Activated naive CD4-positive, alpha-beta T cell treated with anti-CD3 and anti-CD28 coated beads, Interleukin-2, amount 50 U/mL, for 72 hours (primary cell): ENCODE measurements around the gene NOP53. TPM values are rescaled to one million over a fixed set of nuclear protein-coding genes. Genes with fewer than 3 reads are reported as not detected.
"Not testable (repeated sequence)": the region's sequence is repeated elsewhere in the genome, so short reads cannot be mapped to it uniquely, and the experiment has no call there.

ENCODE experiments used
- ATAC-seq, 2 donors: fragments of 150-1000 bp; cut with Tn5 transposase; 2 replicates each; pipeline ENCODE4 v1.10.0; 2021; ENCODE audit warnings: mild to moderate bottlenecking in 2 of 2, moderate library complexity in 2 of 2
- DNase-seq, 2 donors: peaks; one replicate each; pipeline ENCODE4 v3.0.0; 2021 to 2022; ENCODE audit warnings: low spot score in 2 of 2
- H3K27ac Mint-ChIP-seq, 2 donors: one replicate each; pipeline ENCODE4 v1.8.0; 2022; ENCODE audit warnings: mild to moderate bottlenecking in 2 of 2, mixed read lengths in 2 of 2
- H3K36me3 Mint-ChIP-seq, 2 donors: one replicate each; pipeline ENCODE4 v1.8.0; 2022; ENCODE audit warnings: mixed read lengths in 2 of 2
- H3K9me3 Mint-ChIP-seq, 2 donors: one replicate each; pipeline ENCODE4 v1.8.0; 2022; ENCODE audit warnings: mixed read lengths in 2 of 2
- total RNA-seq, 2 donors: library from RNA; stranded (reverse); gene quantifications; one replicate each; pipeline ENCODE4 v1.2.3, GENCODE V29; 2022

Gene NOP53
- total RNA-seq, 2 donors from 2014 or later = 324 to 421 TPM

DNA sequence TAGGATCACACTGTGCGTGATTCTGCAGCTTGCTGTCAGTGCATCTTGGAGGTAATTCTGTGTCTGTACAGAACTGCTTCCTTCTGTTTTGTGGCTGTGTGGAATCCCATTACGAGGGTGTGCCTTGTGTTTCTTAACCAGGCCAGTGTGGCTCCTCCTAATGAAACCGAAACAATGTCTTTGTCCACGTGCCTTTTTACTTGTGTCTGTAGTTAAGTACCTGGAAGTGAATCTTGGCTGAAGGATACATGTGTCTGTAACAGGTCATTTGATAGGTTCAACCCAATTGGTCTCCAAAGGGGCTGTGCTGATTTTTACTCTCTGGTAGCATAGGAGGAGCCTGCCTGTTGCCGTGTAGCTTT, 13.1 kb downstream of the NOP53 start:
- ATAC-seq (no peak), DNase-seq (no peak)
- no peak overlapping the region for H3K27ac Mint-ChIP-seq
- H3K9me3 Mint-ChIP-seq = no peaks in the 10 kb centered on the region
- H3K36me3 Mint-ChIP-seq = peaks cover under 1 to 26% of the 10 kb centered on the region in 2 donors

DNA sequence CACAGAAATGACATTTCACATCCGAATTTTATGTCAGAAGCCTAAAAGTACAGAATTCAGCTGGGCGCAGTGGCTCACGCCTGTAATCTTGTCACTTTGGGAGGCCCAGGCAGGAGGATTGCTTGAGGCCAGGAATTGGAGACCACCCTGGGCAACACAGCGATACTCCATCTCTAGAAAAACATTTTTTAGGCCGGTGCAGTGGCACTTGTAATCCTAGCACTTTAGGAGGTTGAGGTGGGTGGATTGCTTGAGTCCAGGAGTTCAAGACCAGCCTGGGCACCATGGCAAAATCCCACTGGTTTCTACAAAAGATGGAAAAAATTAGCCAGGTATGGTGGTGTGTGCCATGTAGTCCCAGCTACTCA, 15.3 kb downstream of the NOP53 start:
- no peaks in the 10 kb centered on the region for H3K9me3 Mint-ChIP-seq
- no peak overlapping the region for H3K27ac Mint-ChIP-seq
- ATAC-seq (no peak), DNase-seq (no peak)
- peaks cover 0 to 19% of the 10 kb centered on the region in 2 donors for H3K36me3 Mint-ChIP-seq

DNA sequence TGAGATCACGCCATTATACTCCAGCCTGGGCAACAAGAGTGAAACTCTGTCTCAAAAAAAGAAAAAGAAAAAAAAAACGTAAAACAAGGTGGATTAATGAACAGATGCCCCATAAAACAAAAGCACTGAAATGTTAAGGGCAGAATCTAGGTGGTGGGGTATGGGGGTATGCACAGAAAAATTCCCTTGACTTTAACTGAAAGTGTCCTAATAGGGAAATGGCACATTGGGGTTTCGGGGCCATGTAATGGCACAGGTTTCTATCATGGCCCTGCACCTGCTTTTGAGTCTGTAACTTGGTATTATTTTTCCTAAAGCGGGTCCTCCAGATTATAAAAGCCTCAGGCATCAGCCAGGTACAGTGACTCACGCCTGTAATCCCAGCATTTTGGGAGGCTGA, 16.2 kb downstream of the NOP53 start:
- ATAC-seq = no peak
- Mint-ChIP-seq H3K36me3 (peaks cover 0 to 19% of the 10 kb centered on the region in 2 donors), H3K27ac (no peak overlapping the region), H3K9me3 (no peaks in the 10 kb centered on the region)
- no peak for DNase-seq

DNA sequence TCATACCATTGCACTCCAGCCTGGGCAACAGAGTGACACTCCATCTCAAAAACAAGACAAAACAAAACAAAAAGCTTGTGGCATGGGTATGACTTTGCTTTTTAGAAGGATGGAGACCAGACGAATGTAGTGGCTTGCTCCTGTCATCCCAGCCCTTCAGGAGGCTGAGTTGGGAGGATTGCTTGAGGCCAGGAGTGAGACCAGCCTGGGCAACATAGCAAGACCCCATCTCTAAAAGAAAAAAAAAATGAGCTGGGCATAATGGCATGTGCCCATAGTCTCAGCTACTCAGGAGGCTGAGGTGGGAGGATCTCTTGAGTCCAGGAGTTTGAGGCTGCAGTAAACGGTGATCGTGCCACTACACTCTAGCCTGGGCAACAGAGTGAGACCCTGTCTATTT, 16.8 kb downstream of the NOP53 start:
- no peaks in the 10 kb centered on the region for H3K9me3 Mint-ChIP-seq
- H3K27ac Mint-ChIP-seq = no peak overlapping the region
- no peak for ATAC-seq
- peaks cover 0 to 14% of the 10 kb centered on the region in 2 donors for H3K36me3 Mint-ChIP-seq
- no peak for DNase-seq

DNA sequence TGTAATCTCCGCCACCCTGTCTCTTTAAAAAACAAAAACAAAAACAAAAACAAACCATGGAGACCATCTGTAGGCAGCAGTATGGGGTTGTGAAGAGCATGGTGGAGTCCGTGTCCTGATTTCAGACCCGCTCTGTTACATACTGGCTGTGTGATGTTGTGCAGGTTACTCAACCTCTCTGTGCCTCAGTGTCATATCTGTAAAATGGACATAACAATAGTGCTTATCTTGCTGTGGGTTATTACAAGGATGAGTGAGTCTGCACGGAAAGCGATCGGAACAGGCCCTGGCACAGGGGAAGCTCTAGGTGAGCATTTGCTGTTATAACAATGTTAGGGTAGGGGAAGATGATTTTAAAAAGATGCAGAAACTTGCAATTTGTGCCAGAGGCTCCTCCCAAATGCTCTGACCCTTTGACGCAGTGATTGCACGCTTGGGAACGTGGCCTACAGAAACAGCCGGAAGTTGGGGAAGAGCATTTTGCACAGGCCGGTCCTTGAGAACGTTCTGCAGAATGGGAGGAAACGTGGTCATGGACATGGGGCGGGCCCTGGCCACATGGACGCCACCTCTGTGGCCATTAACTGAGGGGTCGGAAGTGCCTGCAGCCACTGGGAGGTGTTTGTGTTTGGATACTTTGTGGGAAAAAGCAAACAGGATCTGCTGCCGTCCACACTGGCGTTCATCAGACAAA, 17.4 kb downstream of the NOP53 start:
- H3K9me3 Mint-ChIP-seq = no peaks in the 10 kb centered on the region
- H3K27ac Mint-ChIP-seq = no peak overlapping the region
- DNase-seq = no peak
- H3K36me3 Mint-ChIP-seq = peaks cover 0 to 12% of the 10 kb centered on the region in 2 donors
- no peak for ATAC-seq

DNA sequence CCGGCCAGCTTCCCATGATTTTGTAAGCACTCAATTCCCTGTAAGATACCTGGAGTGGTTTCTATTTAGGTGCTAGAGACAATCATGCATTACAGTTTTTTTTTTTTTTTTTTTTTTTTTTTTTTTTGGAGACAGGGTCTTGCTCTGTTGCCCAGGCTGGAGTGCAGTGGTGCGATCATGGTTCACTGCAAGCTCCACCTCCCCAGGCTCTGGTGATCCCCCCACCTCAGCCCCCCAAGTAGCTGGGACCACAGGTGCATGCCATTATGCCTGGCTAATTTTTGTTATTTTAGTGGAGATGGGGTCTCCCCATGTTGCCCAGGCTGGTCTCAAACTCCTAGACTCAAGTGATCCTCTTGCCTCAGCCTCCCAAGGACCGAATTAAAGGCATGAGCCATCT, 19.4 kb downstream of the NOP53 start:
- not testable (repeated sequence) for H3K27ac Mint-ChIP-seq, DNase-seq, H3K9me3 Mint-ChIP-seq, H3K36me3 Mint-ChIP-seq, ATAC-seq

DNA sequence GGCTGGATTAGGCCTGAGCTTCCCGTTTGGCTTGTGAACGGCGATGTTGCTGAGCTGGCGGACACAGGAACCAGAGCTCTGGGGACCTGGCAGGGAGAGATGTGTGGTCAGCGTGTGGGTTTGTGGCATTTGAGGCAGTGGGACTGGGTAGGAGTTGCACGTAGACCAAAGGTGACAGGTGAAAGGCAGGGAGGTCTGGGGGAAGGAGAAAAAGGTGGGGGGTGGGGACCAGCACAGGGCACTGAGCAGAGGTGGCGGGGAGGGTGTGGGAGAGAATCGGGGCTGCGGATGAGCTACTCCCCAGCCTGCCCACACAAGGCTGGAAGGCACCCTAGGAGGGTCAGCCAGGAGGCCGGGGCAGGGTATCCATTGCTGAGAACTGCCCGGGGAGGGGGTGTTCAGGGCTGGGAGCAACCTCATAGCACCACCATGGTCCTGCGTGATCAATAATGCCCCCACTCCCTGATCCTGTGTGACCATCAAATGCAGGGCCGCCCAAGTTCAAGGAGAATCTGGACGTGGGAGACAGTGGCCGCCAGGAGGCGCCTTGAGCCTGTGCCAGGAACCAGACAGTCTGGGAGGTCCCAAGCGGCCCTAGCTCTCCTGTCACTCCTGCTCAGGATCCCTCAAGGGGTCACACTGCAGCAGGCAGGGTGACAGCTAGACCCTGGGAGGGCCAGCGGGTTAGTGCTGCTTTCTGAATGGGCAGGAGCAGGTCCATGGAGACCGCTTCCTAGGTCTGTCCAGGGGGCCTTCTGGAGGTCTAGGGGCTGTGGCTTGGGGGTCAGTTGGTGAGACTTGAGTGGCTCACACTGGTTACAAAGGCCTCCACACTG, 20.4 kb downstream of the NOP53 start:
- Mint-ChIP-seq H3K27ac (peak overlapping the region in 1 of 2 donors; percentile 69), H3K9me3 (peaks cover 3% of the 10 kb centered on the region in 2 donors)
- peak; percentile 62 for ATAC-seq

DNA sequence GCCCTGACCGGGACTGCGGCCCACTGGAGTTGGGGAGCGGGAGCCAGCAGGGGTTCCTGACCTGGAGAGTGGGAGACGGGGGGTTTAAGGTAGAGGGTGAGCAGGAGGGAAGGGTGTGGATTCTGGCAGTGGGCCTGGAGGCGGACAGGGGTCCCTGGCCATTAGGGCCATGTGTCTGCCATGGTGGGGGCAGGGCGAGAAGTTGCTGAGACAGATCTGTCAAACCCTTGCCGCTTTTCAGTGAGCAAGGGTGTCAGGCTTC, 20.9 kb downstream of the NOP53 start:
- no peak overlapping the region for H3K27ac Mint-ChIP-seq
- ATAC-seq = no peak
- DNase-seq = no peak
- no peaks in the 10 kb centered on the region for H3K36me3 Mint-ChIP-seq
- H3K9me3 Mint-ChIP-seq = peaks cover 3% of the 10 kb centered on the region in 2 donors

More for the DNA sequence above, 20.4 kb downstream of the NOP53 start:
- no peaks in the 10 kb centered on the region for H3K36me3 Mint-ChIP-seq
- DNase-seq = peak in 1 of 2 donors; percentile 53

DNA sequence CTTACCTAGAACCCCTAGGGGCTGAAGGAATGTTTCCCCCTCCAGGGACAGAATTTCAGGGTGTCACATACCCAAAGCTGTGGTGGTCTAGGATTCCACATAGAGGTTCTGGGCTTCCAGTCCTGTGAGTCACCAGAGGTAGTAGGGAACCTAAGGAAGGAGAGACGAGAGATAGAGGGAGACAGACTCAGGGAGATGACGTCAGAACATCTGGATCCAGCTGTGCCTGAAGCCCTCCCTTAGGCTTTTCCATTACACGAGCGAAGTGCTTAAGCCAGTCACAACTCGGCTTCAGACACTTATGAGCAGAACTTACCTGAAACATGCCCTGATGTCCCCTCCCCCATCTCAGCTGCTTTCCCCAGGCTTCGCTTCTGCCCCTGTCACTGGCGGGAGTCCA, 21.3 kb downstream of the NOP53 start:
- Mint-ChIP-seq H3K9me3 (peaks cover 3% of the 10 kb centered on the region in 2 donors), H3K27ac (no peak overlapping the region), H3K36me3 (no peaks in the 10 kb centered on the region)
- DNase-seq (no peak), ATAC-seq (no peak)

DNA sequence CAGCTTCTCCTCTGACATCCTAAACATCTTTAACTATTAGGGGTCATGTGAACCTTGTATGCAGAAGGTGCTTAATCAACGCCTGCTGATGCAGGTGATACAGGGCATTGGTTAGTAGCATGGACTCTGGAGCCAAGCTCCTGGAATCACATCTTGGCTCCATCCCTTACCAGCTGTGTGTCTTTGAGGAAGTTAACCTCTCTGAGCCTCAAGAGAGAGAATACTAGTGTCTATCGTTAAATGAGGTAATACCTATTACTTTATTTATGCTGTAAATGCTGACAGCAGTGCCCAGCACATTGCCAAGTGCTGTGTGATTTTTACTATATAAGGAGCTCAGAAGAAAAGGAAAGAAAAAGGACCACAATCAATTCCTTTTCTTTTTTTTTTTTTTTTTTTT, 22.0 kb downstream of the NOP53 start:
- Mint-ChIP-seq H3K36me3 (no peaks in the 10 kb centered on the region), H3K27ac (no peak overlapping the region), H3K9me3 (peaks cover 3% of the 10 kb centered on the region in 2 donors)
- no peak for DNase-seq
- no peak for ATAC-seq

DNA sequence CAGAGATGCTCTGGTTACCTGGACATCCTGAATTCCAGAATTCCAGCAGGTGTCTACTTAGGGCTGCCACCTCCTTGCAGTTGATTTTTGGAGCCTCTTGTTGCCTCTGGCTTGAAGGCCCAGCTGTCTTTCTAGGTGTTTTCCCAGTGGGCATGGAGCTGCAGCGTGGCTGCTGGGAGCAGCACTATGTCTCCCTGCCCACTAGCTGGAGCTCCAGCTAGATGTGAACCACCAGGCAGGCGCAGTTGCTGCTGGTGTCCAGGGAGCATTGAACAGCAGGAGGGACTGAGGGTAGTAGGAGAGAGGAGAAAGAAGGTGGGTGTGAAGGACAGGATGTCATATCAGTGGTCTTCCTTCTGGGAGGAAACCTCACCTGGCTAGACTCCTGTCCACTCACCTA, 23.3 kb downstream of the NOP53 start:
- ATAC-seq = no peak
- H3K27ac Mint-ChIP-seq = no peak overlapping the region
- peaks cover 3% of the 10 kb centered on the region in 2 donors for H3K9me3 Mint-ChIP-seq
- DNase-seq = no peak
- no peaks in the 10 kb centered on the region for H3K36me3 Mint-ChIP-seq

DNA sequence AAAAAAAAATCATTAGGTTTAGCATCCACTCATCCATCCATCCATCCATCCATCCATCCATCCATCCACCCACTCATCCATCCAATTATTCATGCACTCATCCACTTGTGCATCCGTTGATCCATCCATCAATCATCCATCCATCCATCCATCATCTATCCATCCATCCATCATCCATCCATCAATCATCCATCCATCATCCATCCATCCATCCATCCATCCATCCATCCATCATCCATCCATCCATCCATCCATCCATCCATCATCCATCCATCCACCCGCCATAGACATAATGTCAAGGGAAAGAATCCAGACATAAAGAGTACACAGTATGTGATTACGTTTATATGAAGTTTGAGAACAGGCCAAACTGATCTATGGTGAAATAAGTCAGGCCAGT, 24.2 kb downstream of the NOP53 start:
- Mint-ChIP-seq H3K36me3 (no peaks in the 10 kb centered on the region), H3K9me3 (peaks cover 3% of the 10 kb centered on the region in 2 donors), H3K27ac (no peak overlapping the region)
- DNase-seq (no peak), ATAC-seq (no peak)

DNA sequence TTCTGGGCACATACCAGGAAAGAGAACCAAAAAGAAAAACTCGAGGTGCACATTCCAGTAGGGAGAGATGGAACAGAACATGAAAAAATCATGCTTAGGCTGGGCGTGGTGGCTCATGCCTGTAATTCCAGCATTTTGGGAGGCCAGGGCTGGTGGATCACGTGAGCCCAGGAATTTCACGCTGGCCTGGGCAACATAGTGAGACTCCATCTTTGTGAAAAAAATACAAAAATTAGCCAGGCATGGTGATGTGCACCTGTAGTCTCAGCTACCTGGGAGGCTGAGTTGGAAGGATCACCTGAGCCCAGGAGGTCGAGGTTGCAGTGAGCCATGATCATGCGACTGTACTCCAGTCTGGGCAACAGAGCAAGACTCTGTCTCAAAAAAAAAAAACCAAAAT, 25.9 kb downstream of the NOP53 start:
- H3K9me3 Mint-ChIP-seq, H3K27ac Mint-ChIP-seq, ATAC-seq, DNase-seq, H3K36me3 Mint-ChIP-seq: not testable (repeated sequence)

DNA sequence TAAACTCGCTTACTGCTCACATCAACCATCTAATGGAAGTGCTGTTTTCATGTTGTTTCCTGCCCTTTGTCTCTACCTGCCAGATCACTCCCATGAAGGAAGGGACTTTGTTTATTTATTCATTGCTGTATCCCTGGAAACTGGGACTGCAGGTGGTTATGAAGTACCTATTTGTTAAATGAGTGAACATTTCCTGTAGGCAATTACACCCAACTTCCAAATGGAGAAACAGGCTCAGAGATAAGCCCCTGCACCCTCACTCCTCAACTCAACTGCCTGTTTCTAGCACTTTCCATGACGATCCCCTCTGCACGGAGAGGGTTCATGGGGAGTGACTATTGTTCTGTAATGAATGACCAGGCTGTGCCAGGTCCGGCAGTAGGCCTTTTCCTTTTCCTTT, 31.2 kb downstream of the NOP53 start:
- DNase-seq (no peak), ATAC-seq (no peak)
- no peaks in the 10 kb centered on the region for H3K9me3 Mint-ChIP-seq
- no peak overlapping the region for H3K27ac Mint-ChIP-seq
- peaks cover 11 to 16% of the 10 kb centered on the region in 2 donors for H3K36me3 Mint-ChIP-seq

DNA sequence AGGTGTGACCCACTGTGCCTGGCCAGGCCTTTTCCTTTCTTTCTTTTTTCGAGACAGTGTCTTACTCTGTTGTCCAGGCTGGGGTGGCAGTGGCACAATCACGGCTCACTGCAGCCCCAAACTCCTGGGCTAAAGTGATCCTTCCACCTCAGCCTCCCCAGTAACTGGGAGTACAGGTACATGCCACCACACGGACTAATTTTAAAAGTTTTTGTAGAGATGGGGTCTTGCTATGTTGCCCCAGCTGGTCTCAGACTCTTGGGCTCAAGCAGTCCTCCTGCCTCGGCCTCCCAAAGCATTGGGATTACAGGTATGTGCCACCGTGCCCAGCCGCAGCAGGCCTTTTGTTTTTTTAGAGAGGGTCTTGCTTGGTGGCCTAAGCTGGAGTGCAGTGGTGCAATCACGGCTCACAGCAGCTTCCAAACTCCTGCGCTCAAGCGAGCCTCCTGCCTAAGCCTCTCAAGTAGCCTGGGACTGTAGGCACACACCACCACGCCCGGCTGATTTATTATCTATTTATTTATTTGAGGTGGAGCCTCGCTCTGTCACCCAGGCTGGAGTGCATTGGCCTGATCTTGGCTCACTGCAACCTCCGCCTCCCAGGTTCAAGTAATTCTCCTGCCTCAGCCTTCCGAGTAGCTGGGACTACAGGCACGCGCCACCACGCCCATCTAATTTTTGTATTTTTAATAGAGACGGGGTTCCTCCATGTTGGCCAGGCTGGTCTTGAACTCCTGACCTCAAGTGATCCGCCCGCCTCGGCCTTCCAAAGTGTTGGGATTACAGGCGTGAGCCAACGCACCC, 32.1 kb downstream of the NOP53 start:
- Mint-ChIP-seq H3K27ac (peak overlapping the region; percentile 90 to 99), H3K36me3 (peaks cover 15 to 20% of the 10 kb centered on the region in 2 donors)
- ATAC-seq, DNase-seq, H3K9me3 Mint-ChIP-seq: not testable (repeated sequence)

DNA sequence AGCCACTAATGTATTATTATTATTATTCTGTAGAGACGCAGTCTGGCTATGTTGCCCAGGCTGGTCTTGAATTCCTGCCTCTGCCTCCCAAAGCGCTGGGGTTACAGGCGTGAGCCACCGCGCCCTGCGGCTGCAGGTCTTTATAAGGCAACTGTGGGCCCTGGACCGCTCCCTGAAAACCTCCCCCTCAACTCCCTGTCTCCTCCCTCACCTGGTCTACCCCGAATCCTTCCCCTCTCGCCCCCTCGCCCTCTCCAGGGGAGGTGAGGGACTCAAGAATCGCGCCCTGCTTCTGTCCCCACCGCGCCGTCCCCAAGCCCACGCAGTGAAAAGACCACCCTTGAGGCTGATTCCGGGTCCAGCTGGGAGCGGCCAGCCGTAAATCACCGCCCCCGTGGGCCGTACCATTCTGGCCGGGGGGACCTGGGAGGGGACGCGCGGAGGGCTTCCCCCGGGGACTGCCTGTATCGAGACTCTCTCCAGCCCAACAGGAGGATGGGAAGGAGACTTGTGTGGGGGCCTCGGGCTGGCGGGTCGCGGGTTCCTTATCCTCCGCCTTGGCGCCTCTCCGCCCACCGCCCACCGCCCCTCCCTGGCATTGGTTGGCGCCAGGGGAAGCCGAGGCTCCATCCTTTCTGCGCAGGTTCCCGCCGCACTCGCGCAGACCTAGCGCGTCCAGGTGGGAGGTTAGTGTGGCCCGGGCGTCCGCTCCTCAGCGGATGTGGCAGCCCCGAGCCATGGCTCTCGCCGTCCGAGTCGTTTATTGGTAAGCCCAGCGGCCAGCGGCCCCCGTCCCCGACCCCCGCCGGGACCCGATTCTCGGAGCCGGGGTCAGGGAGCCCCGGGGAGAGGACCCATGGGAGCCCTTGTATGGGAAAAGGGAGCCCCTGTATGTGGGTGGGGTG, 33.0 kb downstream of the NOP53 start, which contains the start of gene SELENOW:
Gene SELENOW (plus strand): TSS at position 655 of the 905 bp plus-strand sequence. CDS start 83 bp downstream, at position 738.
- ATAC-seq = peak; percentile 95 to 97

More for the DNA sequence above, 33.0 kb downstream of the NOP53 start, which contains the start of gene SELENOW:
- Mint-ChIP-seq H3K27ac (peak within 1 kb of the TSS; percentile 96 to 99), H3K9me3 (no peaks in the 10 kb centered on the region), H3K36me3 (peaks cover 15 to 20% of the 10 kb centered on the region in 2 donors)
- DNase-seq = peak; percentile 86 to 89
